Astrocyte of the hippocampus (primary cell): ENCODE results near the gene TBC1D32.
"Not testable (repeated sequence)": the region's sequence is repeated elsewhere in the genome, so short reads cannot be mapped to it uniquely, and the experiment has no call there.

Source experiments
- DNase-seq: peaks from one replicate; pipeline ENCODE4 v3.0.0; 2011; ENCODE audit warnings: low read depth, low spot score

TBC1D32 gene

GRCh38 chr6:121222656-121223055 is 111.6 kb downstream of the TBC1D32 start:
- DNase-seq, result peak; percentile 42

GRCh38 chr6:121216928-121217327 is 117.4 kb downstream of the TBC1D32 start:
- no peak for DNase-seq

GRCh38 chr6:121213341-121213740 is 120.9 kb downstream of the TBC1D32 start:
- DNase-seq, result not testable (repeated sequence)

- no peak for DNase-seq
Measured at GRCh38 chr6:121210943-121211342, 123.3 kb downstream of the TBC1D32 start.

GRCh38 chr6:121205569-121205968 is 128.7 kb downstream of the TBC1D32 start:
- DNase-seq, result no peak

GRCh38 chr6:121201105-121201504 is 133.2 kb downstream of the TBC1D32 start:
- DNase-seq, result peak; percentile 15

GRCh38 chr6:121196042-121196441 is 138.2 kb downstream of the TBC1D32 start:
- DNase-seq, result not testable (repeated sequence)

GRCh38 chr6:121190122-121190521 is 144.2 kb downstream of the TBC1D32 start:
- no peak for DNase-seq

- DNase-seq, result no peak
Measured at GRCh38 chr6:121188356-121188755, 145.9 kb downstream of the TBC1D32 start.

- no peak for DNase-seq
Measured at GRCh38 chr6:121187833-121188200, 146.5 kb downstream of the TBC1D32 start.

GRCh38 chr6:121187200-121187832 is 147.0 kb downstream of the TBC1D32 start:
- DNase-seq, result peak; percentile 7

- DNase-seq, result no peak
Measured at GRCh38 chr6:121183742-121184141, 150.5 kb downstream of the TBC1D32 start.

GRCh38 chr6:121175827-121176226 is 158.5 kb downstream of the TBC1D32 start:
- DNase-seq, result no peak

GRCh38 chr6:121172451-121172850 is 161.8 kb downstream of the TBC1D32 start:
- not testable (repeated sequence) for DNase-seq

- DNase-seq, result no peak
Measured at GRCh38 chr6:121171879-121172278, 162.4 kb downstream of the TBC1D32 start.

GRCh38 chr6:121161886-121162285 is 172.4 kb downstream of the TBC1D32 start:
- DNase-seq, result no peak

- DNase-seq, result no peak
Measured at GRCh38 chr6:121160276-121160675, 174.0 kb downstream of the TBC1D32 start.

GRCh38 chr6:121158891-121159290 is 175.4 kb downstream of the TBC1D32 start:
- DNase-seq, result no peak

GRCh38 chr6:121158438-121158837 is 175.8 kb downstream of the TBC1D32 start:
- DNase-seq, result no peak

- DNase-seq, result no peak
Measured at GRCh38 chr6:121157906-121158305, 176.4 kb downstream of the TBC1D32 start.

GRCh38 chr6:121143476-121143875 is 190.8 kb downstream of the TBC1D32 start:
- no peak for DNase-seq

GRCh38 chr6:121142093-121142492 is 192.2 kb downstream of the TBC1D32 start:
- DNase-seq, result peak; percentile 30

- peak; percentile 6 for DNase-seq
Measured at GRCh38 chr6:121135425-121135824, 198.9 kb downstream of the TBC1D32 start.

GRCh38 chr6:121134922-121135321 is 199.4 kb downstream of the TBC1D32 start:
- DNase-seq, result no peak
